IPS DF 19.7 (cell line): ENCODE data around the gene MLPH.

Experiments used
- DNase-seq: peaks from one replicate; pipeline ENCODE4 v3.0.0-alpha.2; 2013; ENCODE audit warnings: low read depth, low spot score

The MLPH gene

GRCh38 chr2:237486819-237487448 is at the start of gene MLPH:
Gene MLPH (plus strand): TSS chr2:237487251. CDS start chr2:237493427, 6,176 bp downstream.
- DNase-seq = no peak

GRCh38 chr2:237437566-237437965 is 49.5 kb upstream of the MLPH start:
- DNase-seq = no peak

- no peak for DNase-seq
Observed at GRCh38 chr2:237438080-237438940, 48.7 kb upstream of the MLPH start.

- no peak for DNase-seq
Observed at GRCh38 chr2:237440819-237441281, 46.2 kb upstream of the MLPH start.

- DNase-seq = no peak
Observed at GRCh38 chr2:237441605-237442274, 45.3 kb upstream of the MLPH start.

GRCh38 chr2:237444071-237444470 is 43.0 kb upstream of the MLPH start:
- no peak for DNase-seq

- DNase-seq = no peak
Observed at GRCh38 chr2:237445611-237446337, 41.3 kb upstream of the MLPH start.

GRCh38 chr2:237446338-237446665 is 40.7 kb upstream of the MLPH start:
- no peak for DNase-seq

GRCh38 chr2:237447496-237447895 is 39.6 kb upstream of the MLPH start:
- DNase-seq = no peak

GRCh38 chr2:237448171-237448570 is 38.9 kb upstream of the MLPH start:
- DNase-seq = no peak

GRCh38 chr2:237448626-237449025 is 38.4 kb upstream of the MLPH start:
- no peak for DNase-seq

GRCh38 chr2:237449193-237449881 is 37.7 kb upstream of the MLPH start:
- DNase-seq = no peak

GRCh38 chr2:237450108-237450507 is 36.9 kb upstream of the MLPH start:
- no peak for DNase-seq

GRCh38 chr2:237450583-237450982 is 36.5 kb upstream of the MLPH start:
- DNase-seq = no peak

GRCh38 chr2:237451643-237452469 is 35.2 kb upstream of the MLPH start:
- DNase-seq = no peak

GRCh38 chr2:237452861-237453260 is 34.2 kb upstream of the MLPH start:
- no peak for DNase-seq

GRCh38 chr2:237453671-237454070 is 33.4 kb upstream of the MLPH start:
- DNase-seq = no peak

GRCh38 chr2:237455764-237456163 is 31.3 kb upstream of the MLPH start:
- DNase-seq = no peak

- DNase-seq = no peak
Observed at GRCh38 chr2:237456200-237456843, 30.7 kb upstream of the MLPH start.

- DNase-seq = no peak
Observed at GRCh38 chr2:237457388-237457941, 29.6 kb upstream of the MLPH start.
